ENCODE measurements around the gene XBP1. TPM values are rescaled to one million over a fixed set of nuclear protein-coding genes. Genes with fewer than 3 reads are reported as not detected.

XBP1 gene
- total RNA-seq, 1 experiment from 2014 or later: 81.3 TPM

- intact Hi-C loops (cut with micrococcal nuclease): no loop called here
- Histone ChIP-seq H3K4me1 (ENCODE audit: control insufficient read depth in 1 of 2, insufficient read depth in 2 of 2, low read length in 2 of 2) (peaks cover 3 to 9% of the 10 kb centered on the region in 2 experiments; a peak in 1 of 4 replicates), H3K9ac (ENCODE audit: low read length) (no peak overlapping the region), H2AFZ (ENCODE audit: low read depth, low read length, poor library complexity, severe bottlenecking) (no peak overlapping the region), H4K20me1 (ENCODE audit: insufficient read depth) (no peaks in the 10 kb centered on the region), H3K9me3 (ENCODE audit: control insufficient read depth in 1 of 2, insufficient read depth in 1 of 2, low read depth in 1 of 2, low read length in 2 of 2) (no peaks in the 10 kb centered on the region), H3K27ac (ENCODE audit: low read depth, low read length) (no peak overlapping the region), H3K79me2 (ENCODE audit: insufficient read depth, low read length) (no peaks in the 10 kb centered on the region), H3K9me2 (ENCODE audit: insufficient read depth) (no peaks in the 10 kb centered on the region), H3K4me2 (ENCODE audit: low read length) (no peak overlapping the region), H3K4me3 (replicated peaks in 1 of 2; ENCODE audit: low read depth in 1 of 2, low read length in 2 of 2) (no peak overlapping the region), H3K27me3 (ENCODE audit: insufficient read depth, low read length) (no peaks in the 10 kb centered on the region), H3K36me3 (ENCODE audit: control insufficient read depth in 1 of 2, insufficient read depth in 2 of 2, low read length in 2 of 2) (no peaks in the 10 kb centered on the region)
- BruUV-seq (replicated peaks): no TSS peak
- DNase-seq (ENCODE audit: low read depth, low spot score) (no peak), ATAC-seq (no peak)
- TF ChIP-seq TCF7L2 (IDR thresholded peaks at IDR 0.05; ENCODE audit: borderline replicate concordance, extremely low read depth, insufficient read depth, insufficient read length): no peak
- no peak for TF ChIP-seq ZNF274 (IDR thresholded peaks at IDR 0.05; ENCODE audit: low read depth, low read length)
- ChIA-PET RAD21 (ENCODE audit: low non-redundant PET in 1 of 2, low total read pairs in 2 of 2, uncharacterized antibody in 2 of 2, unreplicated experiment in 2 of 2) (no interaction called here), POLR2A (interaction anchor here (0.7 kb wide), 1 partner anchor 16 kb away, joined by 3 read pairs; the partner anchor contains the start of gene XBP1), CTCF (no interaction called here)
Observed at GRCh38 chr22:28817064-28817463, 16.7 kb upstream of the XBP1 start.

- Histone ChIP-seq H3K4me2 (ENCODE audit: low read length) (no peak overlapping the region), H3K4me1 (ENCODE audit: control insufficient read depth in 1 of 2, insufficient read depth in 2 of 2, low read length in 2 of 2) (peaks cover 3 to 9% of the 10 kb centered on the region in 2 experiments; a peak in 1 of 4 replicates), H3K4me3 (replicated peaks in 1 of 2; ENCODE audit: low read depth in 1 of 2, low read length in 2 of 2) (no peak overlapping the region), H3K9me2 (ENCODE audit: insufficient read depth) (no peaks in the 10 kb centered on the region), H4K20me1 (ENCODE audit: insufficient read depth) (no peaks in the 10 kb centered on the region), H2AFZ (ENCODE audit: low read depth, low read length, poor library complexity, severe bottlenecking) (no peak overlapping the region), H3K36me3 (ENCODE audit: control insufficient read depth in 1 of 2, insufficient read depth in 2 of 2, low read length in 2 of 2) (no peaks in the 10 kb centered on the region), H3K9ac (ENCODE audit: low read length) (no peak overlapping the region), H3K79me2 (ENCODE audit: insufficient read depth, low read length) (no peaks in the 10 kb centered on the region), H3K9me3 (ENCODE audit: control insufficient read depth in 1 of 2, insufficient read depth in 1 of 2, low read depth in 1 of 2, low read length in 2 of 2) (no peaks in the 10 kb centered on the region), H3K27ac (ENCODE audit: low read depth, low read length) (no peak overlapping the region), H3K27me3 (ENCODE audit: insufficient read depth, low read length) (no peaks in the 10 kb centered on the region)
- DNase-seq (ENCODE audit: low read depth, low spot score): no peak
- POLR2A ChIA-PET: no interaction called here
- no TSS peak for BruUV-seq (replicated peaks)
- no peak for ATAC-seq
- RAD21 ChIA-PET (ENCODE audit: low non-redundant PET in 1 of 2, low total read pairs in 2 of 2, uncharacterized antibody in 2 of 2, unreplicated experiment in 2 of 2): no interaction called here
- CTCF ChIA-PET: no interaction called here
- intact Hi-C loops (cut with micrococcal nuclease): no loop called here
- TF ChIP-seq SRF (IDR thresholded peaks at IDR 0.05; ENCODE audit: low read depth) (no peak), ATF3 (IDR thresholded peaks at IDR 0.05) (no peak), TCF7L2 (IDR thresholded peaks at IDR 0.05; ENCODE audit: borderline replicate concordance, extremely low read depth, insufficient read depth, insufficient read length) (no peak), CTCF (IDR thresholded peaks at IDR 0.05 in 2 of 3, conservative IDR thresholded peaks at IDR 0.05 in 1 of 3; ENCODE audit: borderline replicate concordance in 1 of 3, insufficient read depth in 1 of 3, low read depth in 2 of 3, low read length in 2 of 3) (no peak), SIN3A (IDR thresholded peaks at IDR 0.05; ENCODE audit: low read depth) (no peak), REST (IDR thresholded peaks at IDR 0.05; ENCODE audit: low read depth) (no peak), EGR1 (IDR thresholded peaks at IDR 0.05; ENCODE audit: low read depth) (no peak), POLR2A (IDR thresholded peaks at IDR 0.05; ENCODE audit: borderline replicate concordance, extremely low read depth, insufficient read depth, insufficient read length) (no peak), FOSL1 (IDR thresholded peaks at IDR 0.05; ENCODE audit: low read depth) (no peak), SP1 (IDR thresholded peaks at IDR 0.05; ENCODE audit: low read depth) (no peak)
Observed at GRCh38 chr22:28815729-28816128, 15.4 kb upstream of the XBP1 start.
